Neutrophil (primary cell): ENCODE data around the gene STAT3.

Source experiments
- H3K27ac ChIP-seq: fragments of 200-600 bp; sonication (generic); 2 replicates; pipeline ENCODE4 v1.5.1; 2016; ENCODE audit warnings: mild to moderate bottlenecking, moderate library complexity
- H3K27me3 ChIP-seq: fragments of 200-600 bp; sonication (generic); 2 replicates; pipeline ENCODE4 v1.6.0; 2016; ENCODE audit warnings: mild to moderate bottlenecking
- H3K36me3 ChIP-seq: fragments of 200-600 bp; sonication (generic); 2 replicates; pipeline ENCODE4 v1.5.1; 2017
- H3K4me1 ChIP-seq, 2 experiments: fragments of 200-600 bp in 1 of 2; sonication (generic) in 1 of 2; 1 replicate in 1 of 2; 2 replicates in 1 of 2; pipeline versions ENCODE4 v1.5.1 to v1.6.1; 2013 to 2016; ENCODE audit warnings: low read depth in 1 of 2, low read length in 1 of 2, mild to moderate bottlenecking in 1 of 2, moderate library complexity in 1 of 2; ENCODE audit not compliant: control insufficient read depth in 1 of 2, insufficient read depth in 1 of 2
- H3K4me3 ChIP-seq, 2 experiments: fragments of 200-600 bp in 1 of 2; sonication (generic) in 1 of 2; 1 replicate in 1 of 2; 2 replicates in 1 of 2; pipeline ENCODE4 v1.5.1; 2013 to 2016; ENCODE audit warnings: low read depth in 1 of 2, low read length in 1 of 2, mild to moderate bottlenecking in 1 of 2, moderate library complexity in 1 of 2
- H3K9me3 ChIP-seq: fragments of 200-600 bp; sonication (generic); 2 replicates; pipeline ENCODE4 v1.5.1; 2016
- TF ChIP-seq, protein P1 (sequence below): fragments of 200-600 bp; sonication (generic); IDR thresholded peaks from 2 replicates; pipeline ENCODE4 v1.5.1; 2016; ENCODE audit warnings: antibody characterized with exemption

STAT3 gene

DNA sequence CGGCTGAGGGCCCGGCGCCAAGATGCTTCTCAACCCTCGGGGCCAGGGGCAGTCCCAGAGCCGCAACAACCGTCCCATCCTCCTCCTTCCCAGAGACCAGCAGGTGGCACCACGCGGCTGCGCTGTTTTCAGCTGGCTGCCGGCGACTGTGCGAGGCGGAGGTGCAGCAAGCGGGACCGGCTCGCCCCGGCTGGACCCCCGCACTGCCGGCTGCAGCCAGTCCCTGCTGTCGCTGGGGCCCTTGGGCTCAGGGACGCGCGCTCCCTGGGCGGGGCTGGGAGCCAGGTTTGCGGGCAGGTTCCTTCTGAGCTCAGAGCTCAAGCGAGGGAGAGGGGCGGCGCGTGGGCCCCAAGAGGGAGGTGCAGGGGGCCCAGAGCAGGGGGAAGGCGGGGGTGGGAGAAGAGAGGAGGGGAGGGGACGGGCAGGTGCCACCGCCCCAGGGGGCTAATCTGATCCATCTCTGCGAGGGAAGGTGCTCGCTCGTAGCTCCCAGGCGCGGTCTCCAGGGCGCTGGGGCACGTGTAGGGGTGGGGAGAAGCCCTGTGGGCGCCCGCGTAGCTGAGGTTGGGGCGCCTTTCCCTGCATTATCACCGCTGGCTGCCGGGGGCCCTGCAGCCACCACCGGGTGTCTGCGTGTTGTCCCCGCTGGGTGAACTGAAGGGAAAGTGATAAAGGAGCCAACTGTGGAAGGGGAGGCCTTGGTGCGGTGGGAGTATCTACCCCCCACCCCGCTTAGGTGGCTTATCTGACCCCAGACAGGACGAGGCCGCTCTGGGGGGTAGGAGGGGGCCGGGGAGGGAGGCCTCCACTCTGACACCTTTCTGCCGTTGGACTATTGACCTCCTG lies 75.7 kb downstream of the STAT3 start:
- Histone ChIP-seq H3K4me1 (peaks cover 20 to 25% of the 10 kb centered on the region in 2 experiments), H3K9me3 (no peaks in the 10 kb centered on the region), H3K27ac (peak overlapping the region; percentile 72), H3K36me3 (peaks cover 100% of the 10 kb centered on the region), H3K27me3 (no peaks in the 10 kb centered on the region), H3K4me3 (no peak overlapping the region)
- TF ChIP-seq, protein P1, sequence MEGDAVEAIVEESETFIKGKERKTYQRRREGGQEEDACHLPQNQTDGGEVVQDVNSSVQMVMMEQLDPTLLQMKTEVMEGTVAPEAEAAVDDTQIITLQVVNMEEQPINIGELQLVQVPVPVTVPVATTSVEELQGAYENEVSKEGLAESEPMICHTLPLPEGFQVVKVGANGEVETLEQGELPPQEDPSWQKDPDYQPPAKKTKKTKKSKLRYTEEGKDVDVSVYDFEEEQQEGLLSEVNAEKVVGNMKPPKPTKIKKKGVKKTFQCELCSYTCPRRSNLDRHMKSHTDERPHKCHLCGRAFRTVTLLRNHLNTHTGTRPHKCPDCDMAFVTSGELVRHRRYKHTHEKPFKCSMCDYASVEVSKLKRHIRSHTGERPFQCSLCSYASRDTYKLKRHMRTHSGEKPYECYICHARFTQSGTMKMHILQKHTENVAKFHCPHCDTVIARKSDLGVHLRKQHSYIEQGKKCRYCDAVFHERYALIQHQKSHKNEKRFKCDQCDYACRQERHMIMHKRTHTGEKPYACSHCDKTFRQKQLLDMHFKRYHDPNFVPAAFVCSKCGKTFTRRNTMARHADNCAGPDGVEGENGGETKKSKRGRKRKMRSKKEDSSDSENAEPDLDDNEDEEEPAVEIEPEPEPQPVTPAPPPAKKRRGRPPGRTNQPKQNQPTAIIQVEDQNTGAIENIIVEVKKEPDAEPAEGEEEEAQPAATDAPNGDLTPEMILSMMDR: no peak

DNA sequence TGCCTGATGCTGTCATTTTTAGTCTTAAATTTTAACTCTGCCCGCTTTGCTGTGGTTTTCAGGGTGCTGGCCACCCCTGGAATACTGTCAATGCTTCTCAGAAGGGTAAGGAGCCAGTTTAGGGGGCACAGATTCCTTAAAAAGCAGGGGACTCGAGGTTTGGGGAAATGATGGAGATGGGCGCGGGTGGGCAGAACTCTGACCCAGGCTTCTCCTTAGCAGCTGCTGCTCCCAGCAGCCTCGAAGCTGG lies 76.3 kb downstream of the STAT3 start:
- H3K4me3 ChIP-seq: no peak overlapping the region

DNA sequence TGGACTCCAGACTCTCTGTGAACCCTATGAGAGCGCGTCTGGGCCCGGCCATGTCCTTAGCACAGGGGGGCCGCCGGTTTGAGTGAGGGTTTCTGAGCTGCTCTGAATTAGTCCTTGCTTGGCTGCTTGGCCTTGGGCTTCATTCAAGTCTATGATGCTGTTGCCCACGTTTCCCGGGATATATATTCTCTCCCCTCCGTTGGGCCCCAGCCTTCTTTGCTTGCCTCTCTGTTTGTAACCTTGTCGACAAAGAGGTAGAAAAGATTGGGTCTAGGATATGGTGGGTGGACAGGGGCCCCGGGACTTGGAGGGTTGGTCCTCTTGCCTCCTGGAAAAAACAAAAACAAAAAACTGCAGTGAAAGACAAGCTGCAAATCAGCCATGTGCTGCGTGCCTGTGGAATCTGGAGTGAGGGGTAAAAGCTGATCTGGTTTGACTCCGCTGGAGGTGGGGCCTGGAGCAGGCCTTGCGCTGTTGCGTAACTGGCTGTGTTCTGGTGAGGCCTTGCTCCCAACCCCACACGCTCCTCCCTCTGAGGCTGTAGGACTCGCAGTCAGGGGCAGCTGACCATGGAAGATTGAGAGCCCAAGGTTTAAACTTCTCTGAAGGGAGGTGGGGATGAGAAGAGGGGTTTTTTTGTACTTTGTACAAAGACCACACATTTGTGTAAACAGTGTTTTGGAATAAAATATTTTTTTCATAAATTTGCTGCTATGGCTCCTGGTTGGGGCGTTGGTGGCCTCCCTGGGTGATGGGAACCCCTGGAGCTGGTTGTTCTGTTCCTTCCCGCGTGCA lies 76.8 kb downstream of the STAT3 start:
- Histone ChIP-seq H3K9me3 (no peaks in the 10 kb centered on the region), H3K4me3 (no peak overlapping the region), H3K4me1 (peaks cover 20 to 25% of the 10 kb centered on the region in 2 experiments), H3K36me3 (peaks cover 100% of the 10 kb centered on the region), H3K27ac (peak overlapping the region; percentile 72), H3K27me3 (no peaks in the 10 kb centered on the region)
- TF ChIP-seq, protein P1: no peak

More for the DNA sequence above, 76.3 kb downstream of the STAT3 start:
- Histone ChIP-seq H3K4me1 (peaks cover 20 to 25% of the 10 kb centered on the region in 2 experiments), H3K36me3 (peaks cover 100% of the 10 kb centered on the region), H3K9me3 (no peaks in the 10 kb centered on the region), H3K27ac (peak overlapping the region; percentile 72), H3K27me3 (no peaks in the 10 kb centered on the region)
- TF ChIP-seq, protein P1: no peak

DNA sequence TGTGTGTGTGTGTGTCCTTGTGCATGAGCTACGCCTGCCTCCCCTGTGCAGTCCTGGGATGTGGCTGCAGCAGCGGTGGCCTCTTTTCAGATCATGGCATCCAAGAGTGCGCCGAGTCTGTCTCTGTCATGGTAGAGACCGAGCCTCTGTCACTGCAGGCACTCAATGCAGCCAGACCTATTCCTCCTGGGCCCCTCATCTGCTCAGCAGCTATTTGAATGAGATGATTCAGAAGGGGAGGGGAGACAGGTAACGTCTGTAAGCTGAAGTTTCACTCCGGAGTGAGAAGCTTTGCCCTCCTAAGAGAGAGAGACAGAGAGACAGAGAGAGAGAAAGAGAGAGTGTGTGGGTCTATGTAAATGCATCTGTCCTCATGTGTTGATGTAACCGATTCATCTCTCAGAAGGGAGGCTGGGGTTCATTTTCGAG lies 77.4 kb downstream of the STAT3 start:
- Histone ChIP-seq H3K4me3 (no peak overlapping the region), H3K27ac (peak overlapping the region; percentile 72), H3K4me1 (peaks cover 20 to 25% of the 10 kb centered on the region in 2 experiments), H3K36me3 (peaks cover 100% of the 10 kb centered on the region), H3K27me3 (no peaks in the 10 kb centered on the region), H3K9me3 (no peaks in the 10 kb centered on the region)
- TF ChIP-seq, protein P1: no peak

DNA sequence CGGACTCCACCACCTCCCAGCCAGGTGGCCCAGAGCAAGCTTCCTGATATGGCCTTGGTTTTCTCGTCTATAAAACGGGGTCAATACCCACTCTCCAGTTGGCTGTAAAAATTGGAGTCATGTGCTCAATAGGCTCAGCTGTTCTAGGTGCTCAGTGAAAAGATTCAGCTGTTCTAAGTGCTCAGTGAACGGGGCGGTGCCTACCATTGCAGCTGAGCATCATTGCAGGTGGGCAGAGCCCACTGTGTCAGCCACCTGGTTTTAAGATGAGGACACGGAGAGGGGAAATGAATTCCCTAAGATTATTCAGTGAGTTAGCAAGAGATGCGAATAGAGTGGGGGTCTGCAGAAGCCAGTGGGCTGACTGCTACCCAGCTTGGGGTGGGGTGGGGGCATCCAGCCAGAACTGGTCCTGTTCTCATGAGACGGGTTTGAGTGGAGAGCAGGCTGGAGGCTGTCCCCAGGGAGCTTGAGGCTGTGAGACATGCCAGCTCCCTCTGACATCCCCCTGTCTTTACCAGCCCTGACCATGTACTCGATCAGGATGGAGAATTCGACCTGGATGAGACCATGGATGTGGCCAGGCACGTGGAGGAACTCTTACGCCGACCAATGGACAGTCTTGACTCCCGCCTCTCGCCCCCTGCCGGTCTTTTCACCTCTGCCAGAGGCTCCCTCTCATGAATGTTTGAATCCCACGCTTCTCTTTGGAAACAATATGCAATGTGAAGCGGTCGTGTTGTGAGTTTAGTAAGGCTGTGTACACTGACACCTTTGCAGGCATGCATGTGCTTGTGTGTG lies 78.1 kb downstream of the STAT3 start:
- no peak overlapping the region for H3K4me3 ChIP-seq
- peak overlapping the region; percentile 72 for H3K27ac ChIP-seq
- TF ChIP-seq, protein P1: no peak
- H3K9me3 ChIP-seq: no peaks in the 10 kb centered on the region
- H3K4me1 ChIP-seq: peaks cover 20 to 25% of the 10 kb centered on the region in 2 experiments
- H3K27me3 ChIP-seq: no peaks in the 10 kb centered on the region
- H3K36me3 ChIP-seq: peaks cover 100% of the 10 kb centered on the region
